ENCODE measurements around the gene SURF1. TPM values are rescaled to one million over a fixed set of nuclear protein-coding genes. Genes with fewer than 3 reads are reported as not detected.
"Not testable (repeated sequence)": the region's sequence is repeated elsewhere in the genome, so short reads cannot be mapped to it uniquely, and the experiment has no call there.

Gene SURF1
- total and polyA plus RNA-seq, 12 donors: 50.9 to 111 (median 72.8) TPM

GRCh38 chr9:133394687-133395271 is 38.5 kb upstream of the SURF1 start:
- 13 to 28% (median 22%) methylated on average over 6 to 8 of the region's 8 CpGs for WGBS, 4 donors
- no peak for TF ChIP-seq CTCF (IDR thresholded peaks at IDR 0.05)
- no peak for TF ChIP-seq POLR2A (IDR thresholded peaks at IDR 0.05)
- no peak for DNase-seq
- Histone ChIP-seq H3K4me1 (replicated peaks in 1 of 2) (no peaks in the 10 kb centered on the region), H3K9me3 (replicated peaks in 1 of 3) (no peaks in the 10 kb centered on the region), H3K27me3 (peaks cover 7% of the 10 kb centered on the region), H3K36me3 (replicated peaks in 1 of 2) (no peaks in the 10 kb centered on the region), H3K27ac (no peak overlapping the region), H3K4me3 (no peak overlapping the region)
- intact Hi-C loops (cut with DNase I): no loop called here

- no peaks in the 10 kb centered on the region for H3K4me1 ChIP-seq (replicated peaks in 1 of 2)
- no peaks in the 10 kb centered on the region for H3K36me3 ChIP-seq (replicated peaks in 1 of 2)
- no peak for TF ChIP-seq POLR2A (IDR thresholded peaks at IDR 0.05)
- TF ChIP-seq CTCF (IDR thresholded peaks at IDR 0.05): no peak
- 73 to 85% (median 78%) methylated on average over 3 of the region's 3 CpGs for WGBS, 4 donors
- no peaks in the 10 kb centered on the region for H3K9me3 ChIP-seq (replicated peaks in 1 of 3)
- H3K27ac ChIP-seq: no peak overlapping the region
- H3K27me3 ChIP-seq: peaks cover 7% of the 10 kb centered on the region
- DNase-seq: no peak
- intact Hi-C loops (cut with DNase I): no loop called here
- H3K4me3 ChIP-seq: no peak overlapping the region
These were observed 37.1 kb upstream of the SURF1 start for GRCh38 chr9:133393399-133393798.

GRCh38 chr9:133392308-133392707 is 36.0 kb upstream of the SURF1 start:
- intact Hi-C loops (cut with DNase I); H3K4me3 ChIP-seq; H3K27me3 ChIP-seq; H3K36me3 ChIP-seq (replicated peaks in 1 of 2); H3K9me3 ChIP-seq (replicated peaks in 1 of 3); H3K4me1 ChIP-seq (replicated peaks in 1 of 2); DNase-seq; H3K27ac ChIP-seq: not testable (repeated sequence)
- 89 to 94% (median 91%) methylated on average over 3 of the region's 3 CpGs for WGBS, 4 donors

DNA sequence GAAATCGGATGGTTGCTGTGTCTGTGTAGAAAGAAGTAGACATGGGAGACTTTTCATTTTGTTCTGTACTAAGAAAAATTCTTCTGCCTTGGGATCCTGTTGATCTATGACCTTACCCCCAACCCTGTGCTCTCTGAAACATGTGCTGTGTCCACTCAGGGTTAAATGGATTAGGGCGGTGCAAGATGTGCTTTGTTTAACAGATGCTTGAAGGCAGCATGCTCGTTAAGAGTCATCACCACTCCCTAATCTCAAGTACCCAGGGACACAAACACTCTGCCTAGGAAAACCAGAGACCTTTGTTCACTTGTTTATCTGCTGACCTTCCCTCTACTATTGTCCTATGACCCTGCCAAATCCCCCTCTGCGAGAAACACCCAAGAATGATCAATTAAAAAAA is 35.2 kb upstream of the SURF1 start:
- H3K9me3 ChIP-seq (replicated peaks in 1 of 3); DNase-seq; intact Hi-C loops (cut with DNase I); H3K36me3 ChIP-seq (replicated peaks in 1 of 2); H3K27ac ChIP-seq; H3K4me3 ChIP-seq; H3K27me3 ChIP-seq; H3K4me1 ChIP-seq (replicated peaks in 1 of 2): not testable (repeated sequence)
- WGBS, 4 donors: 31 to 71% (median 64%) methylated on average over 1 to 3 of the region's 4 CpGs

- Histone ChIP-seq H3K36me3 (replicated peaks in 1 of 2) (no peaks in the 10 kb centered on the region), H3K4me3 (no peak overlapping the region), H3K27me3 (peaks cover 2% of the 10 kb centered on the region), H3K4me1 (replicated peaks in 1 of 2) (no peaks in the 10 kb centered on the region), H3K27ac (no peak overlapping the region), H3K9me3 (replicated peaks in 1 of 3) (no peaks in the 10 kb centered on the region)
- intact Hi-C loops (cut with DNase I): no loop called here
- TF ChIP-seq POLR2A (IDR thresholded peaks at IDR 0.05) (no peak), CTCF (IDR thresholded peaks at IDR 0.05) (no peak)
- 79 to 82% (median 80%) methylated on average over 6 to 7 of the region's 7 CpGs for WGBS, 4 donors
- no peak for DNase-seq
These were observed 34.4 kb upstream of the SURF1 start for GRCh38 chr9:133390713-133391112.
